GM12878 (cell line): Measurements from ENCODE around the gene LRRC73. TPM values are rescaled to one million over a fixed set of nuclear protein-coding genes. Genes with fewer than 3 reads are reported as not detected.

Source experiments
- ATF2 ChIP-seq: IDR thresholded peaks from 2 replicates; pipeline ENCODE4 v1.6.1; 2012; ENCODE audit warnings: low read length, inconsistent platforms
- ATF7 ChIP-seq: fragments of 450-650 bp; IDR thresholded peaks from 2 replicates; pipeline ENCODE4 v1.6.1; 2016; ENCODE audit warnings: low read depth, mild to moderate bottlenecking
- CBX3 ChIP-seq: fragments of 200-600 bp; sonication (generic); IDR thresholded peaks from 2 replicates; pipeline ENCODE4 v1.6.1; 2016; ENCODE audit warnings: low read depth, borderline replicate concordance
- CBX5 ChIP-seq: sonication (generic); IDR thresholded peaks from 2 replicates; pipeline ENCODE4 v1.6.1; 2016; ENCODE audit warnings: low read depth, moderate library complexity, mild to moderate bottlenecking, inconsistent platforms
- IKZF1 ChIP-seq: fragments of 450-650 bp; conservative IDR thresholded peaks from 2 replicates; pipeline ENCODE4 v1.6.1; 2017; ENCODE audit warnings: antibody characterized with exemption, mild to moderate bottlenecking
- IRF5 ChIP-seq: fragments of 450-650 bp; IDR thresholded peaks from 2 replicates; pipeline ENCODE4 v1.6.1; 2017; ENCODE audit warnings: borderline replicate concordance
- JUND ChIP-seq: IDR thresholded peaks from 2 replicates; pipeline ENCODE4 v1.6.1; 2012; ENCODE audit warnings: low read depth, mild to moderate bottlenecking, low read length, improper control_type of control experiment, moderate library complexity
- MAX ChIP-seq: IDR thresholded peaks from 2 replicates; pipeline ENCODE4 v1.6.1; 2012; ENCODE audit warnings: low read depth, low read length, improper control_type of control experiment
- MEF2B ChIP-seq: fragments of 450-650 bp; IDR thresholded peaks from 2 replicates; pipeline ENCODE4 v1.6.1; 2018; ENCODE audit warnings: mild to moderate bottlenecking, moderate library complexity; ENCODE audit not compliant: partially characterized antibody, poor library complexity, severe bottlenecking
- MLLT1 ChIP-seq: fragments of 450-650 bp; IDR thresholded peaks from 2 replicates; pipeline ENCODE4 v1.6.1; 2016; ENCODE audit warnings: mild to moderate bottlenecking
- NBN ChIP-seq: fragments of 450-650 bp; IDR thresholded peaks from 2 replicates; pipeline ENCODE4 v1.6.1; 2016
- NR2F1 ChIP-seq: fragments of 450-650 bp; conservative IDR thresholded peaks from 2 replicates; pipeline ENCODE4 v1.6.1; 2017; ENCODE audit warnings: mild to moderate bottlenecking
- PKNOX1 ChIP-seq: fragments of 450-650 bp; IDR thresholded peaks from 2 replicates; pipeline ENCODE4 v1.6.1; 2016; ENCODE audit warnings: mild to moderate bottlenecking
- PML ChIP-seq: IDR thresholded peaks from 2 replicates; pipeline ENCODE4 v1.6.1; 2012; ENCODE audit warnings: low read length, inconsistent platforms
- RBBP5 ChIP-seq: fragments of 200-600 bp; sonication (generic); conservative IDR thresholded peaks from 2 replicates; pipeline ENCODE4 v1.6.1; 2016
- SMAD1 ChIP-seq: fragments of 450-650 bp; IDR thresholded peaks from 2 replicates; pipeline ENCODE4 v1.6.1; 2018; ENCODE audit warnings: mild to moderate bottlenecking, low read depth; ENCODE audit not compliant: partially characterized antibody
- SP1 ChIP-seq: IDR thresholded peaks from one replicate; pipeline ENCODE4 v1.6.1; 2011; ENCODE audit warnings: low read depth, low read length
- STAT1 ChIP-seq: fragments of 450-650 bp; conservative IDR thresholded peaks from 2 replicates; pipeline ENCODE4 v1.6.1; 2014; ENCODE audit warnings: antibody characterized with exemption, mild to moderate bottlenecking
- USF2 ChIP-seq: IDR thresholded peaks from 2 replicates; pipeline ENCODE4 v1.6.1; 2011; ENCODE audit warnings: low read depth, low read length, improper control_type of control experiment, borderline replicate concordance
- ZBTB11 ChIP-seq: fragments of 450-650 bp; formaldehyde crosslinking; IDR thresholded peaks from 2 replicates; pipeline ENCODE4 v1.5.0; 2022; ENCODE audit warnings: mild to moderate bottlenecking, missing genetic modification characterization
- polyA plus RNA-seq, 11 experiments: library from polyadenylated mRNA; depleted of rRNA in 4 of 11; unstranded in 6 of 11; stranded (reverse) in 5 of 11; fragments of >200 nt; fragmentation: Nextera tagmentation in 4 of 11; fragmentation: Illumina TruSeq in 1 of 11; extraction: Ambion mirVana in 4 of 11; extraction: Trizol in 1 of 11; gene quantifications; 1 replicate in 1 of 11; 2 replicates in 10 of 11; pipeline versions ENCODE4 v1.2.1 to v1.2.3, GENCODE V29; 2011 to 2016; ENCODE audit warnings: inconsistent platforms in 2 of 11, missing spikeins in 2 of 11, low read depth in 1 of 11
- total RNA-seq, 4 experiments: library from RNA; depleted of rRNA in 3 of 4; stranded (reverse); fragments of >200 nt in 3 of 4; fragmentation: Illumina TruSeq in 1 of 4; extraction: Trizol in 1 of 4; gene quantifications; 2 replicates each; pipeline versions ENCODE4 v1.2.1 to v1.2.3, GENCODE V29; 2013 to 2021

Gene LRRC73
- total and polyA plus RNA-seq, 10 of the 15 experiments (the other 5 are each of a cell fraction or from before 2014, with no cell fraction given) = 0.13 TPM; not detected in 9

GRCh38 chr6:43477235-43478007 is 32.7 kb downstream of the LRRC73 start, which contains the start of gene TJAP1 (continued):
- 0 out of 2 replicates have a peak, but pooled peaks have one; percentile 33 for TF ChIP-seq PML
- no peak for TF ChIP-seq ZBTB11 (CRISPR knock-in tag)
- TF ChIP-seq PKNOX1 = peak; percentile 44; the same call in 1 of the 2 replicates
- no peak for TF ChIP-seq NR2F1
- TF ChIP-seq MLLT1 = no peak
- TF ChIP-seq ATF7 = peak; percentile 40; the same call in 1 of the 2 replicates
- no peak for TF ChIP-seq SP1
- TF ChIP-seq RBBP5 = no peak
- no peak for TF ChIP-seq IRF5
- no peak for TF ChIP-seq CBX5
- TF ChIP-seq CBX3 = no peak
- no peak for TF ChIP-seq USF2
- 0 out of 2 replicates have a peak, but pooled peaks have one; percentile 7 for TF ChIP-seq JUND
- no peak for TF ChIP-seq STAT1
- no peak for TF ChIP-seq MAX
- TF ChIP-seq SMAD1 = no peak
- TF ChIP-seq IKZF1 = no peak
- no peak for TF ChIP-seq MEF2B
- TF ChIP-seq ATF2 = no peak
- 0 out of 2 replicates have a peak, but pooled peaks have one; percentile 55 for TF ChIP-seq NBN
